Measurements from ENCODE around the gene TMEM233. TPM values are rescaled to one million over a fixed set of nuclear protein-coding genes. Genes with fewer than 3 reads are reported as not detected.

The TMEM233 gene
- total and polyA plus RNA-seq, 10 of the 15 experiments (the other 5 are each of a cell fraction or from before 2014, with no cell fraction given) = not detected

DNA sequence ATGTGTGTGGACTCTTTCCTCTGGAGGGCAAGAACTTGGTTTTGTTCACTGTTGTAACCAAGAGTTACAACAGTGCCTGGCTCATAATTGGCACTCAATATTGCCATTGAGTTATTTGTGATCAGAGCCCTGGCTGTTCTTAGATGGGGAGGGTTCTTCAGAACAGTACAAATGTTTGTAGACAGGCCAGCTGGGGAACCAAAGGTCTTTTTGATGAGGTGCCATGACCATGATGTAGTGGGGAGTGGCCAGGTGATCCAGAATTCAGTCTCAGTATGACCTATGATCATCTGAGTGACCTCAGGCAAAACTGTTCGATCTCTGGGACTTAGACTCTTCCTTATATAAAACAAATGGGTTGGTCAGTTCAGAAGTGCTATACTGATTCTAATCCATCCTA, 71.1 kb downstream of the TMEM233 start:
- ChIA-PET CTCF (interaction anchor here (1.3 to 2.3 kb wide), 4 partner anchors 12 to 17 kb away, joined by 3 to 15 read pairs (median 8); no protein-coding TSS in a partner anchor), POLR2A (interaction anchor here (1.9 kb wide), 1 partner anchor 17 kb away, joined by 12 read pairs; no protein-coding TSS in a partner anchor), RAD21 (ENCODE audit: unreplicated experiment) (interaction anchor here (2.0 kb wide), 1 partner anchor 17 kb away, joined by 15 read pairs; no protein-coding TSS in a partner anchor), SMC1A (ENCODE audit: uncharacterized antibody, unreplicated experiment) (interaction anchor here (0.7 to 0.8 kb wide), 2 partner anchors 9 to 13 kb away, joined by 3 read pairs; no protein-coding TSS in a partner anchor)
- in situ Hi-C loops (cut with MboI) = loop anchor here (25.0 kb wide), 1 partner anchor 1527 kb away; the partner anchor contains the start of gene PEBP1
- no TSS peak for BruUV-seq (replicated peaks)
- ATAC-seq (no peak), FAIRE-seq (no peak), DNase-seq (ENCODE audit: low read depth, low spot score) (no peak)
- Histone ChIP-seq H3K36me3 (ENCODE audit: control insufficient read depth in 2 of 2, insufficient read depth in 2 of 2, low read length in 1 of 2) (no peaks in the 10 kb centered on the region), H3K4me2 (ENCODE audit: control insufficient read depth, insufficient read depth) (no peak overlapping the region), H3K9ac (ENCODE audit: control insufficient read depth, insufficient read depth, low read length) (no peak overlapping the region), H3K79me2 (ENCODE audit: control insufficient read depth, insufficient read depth, low read length) (peaks cover 15% of the 10 kb centered on the region), H2AFZ (ENCODE audit: control insufficient read depth, low read depth, low read length) (no peak overlapping the region), H4K20me1 (ENCODE audit: control insufficient read depth, insufficient read depth) (no peaks in the 10 kb centered on the region), H3K27me3 (replicated peaks in 1 of 2; ENCODE audit: control insufficient read depth in 2 of 2, insufficient read depth in 2 of 2, low read length in 1 of 2) (no peaks in the 10 kb centered on the region), H3K4me3 (no peak overlapping the region), H3K4me1 (ENCODE audit: control insufficient read depth, insufficient read depth, low read length) (peaks cover 21% of the 10 kb centered on the region), H3K27ac (ENCODE audit: control insufficient read depth, insufficient read depth) (no peak overlapping the region), H3K9me3 (replicated peaks; ENCODE audit: control insufficient read depth, insufficient read depth, low read length) (no peaks in the 10 kb centered on the region)
- 91% methylated on average over 1 of the region's 1 CpG for WGBS (ENCODE audit: insufficient coverage, insufficient replicate concordance, low lambda C conversion rate, missing lambda C conversion rate)
- intact Hi-C loops (cut with micrococcal nuclease; ENCODE audit: unreplicated experiment) = loop anchor here (5.0 kb wide), 3 partner anchors 222 to 323 kb away; partner anchors contain the start of gene BICDL1
- TF ChIP-seq ZNF274 (IDR thresholded peaks at IDR 0.05; ENCODE audit: insufficient read depth, insufficient read length) = no peak
- TF ChIP-seq SREBF1 (IDR thresholded peaks at IDR 0.05; ENCODE audit: low read length) = no peak
- TF ChIP-seq RUNX3 (IDR thresholded peaks at IDR 0.05; ENCODE audit: low read length) = no peak
- TF ChIP-seq, protein P1, sequence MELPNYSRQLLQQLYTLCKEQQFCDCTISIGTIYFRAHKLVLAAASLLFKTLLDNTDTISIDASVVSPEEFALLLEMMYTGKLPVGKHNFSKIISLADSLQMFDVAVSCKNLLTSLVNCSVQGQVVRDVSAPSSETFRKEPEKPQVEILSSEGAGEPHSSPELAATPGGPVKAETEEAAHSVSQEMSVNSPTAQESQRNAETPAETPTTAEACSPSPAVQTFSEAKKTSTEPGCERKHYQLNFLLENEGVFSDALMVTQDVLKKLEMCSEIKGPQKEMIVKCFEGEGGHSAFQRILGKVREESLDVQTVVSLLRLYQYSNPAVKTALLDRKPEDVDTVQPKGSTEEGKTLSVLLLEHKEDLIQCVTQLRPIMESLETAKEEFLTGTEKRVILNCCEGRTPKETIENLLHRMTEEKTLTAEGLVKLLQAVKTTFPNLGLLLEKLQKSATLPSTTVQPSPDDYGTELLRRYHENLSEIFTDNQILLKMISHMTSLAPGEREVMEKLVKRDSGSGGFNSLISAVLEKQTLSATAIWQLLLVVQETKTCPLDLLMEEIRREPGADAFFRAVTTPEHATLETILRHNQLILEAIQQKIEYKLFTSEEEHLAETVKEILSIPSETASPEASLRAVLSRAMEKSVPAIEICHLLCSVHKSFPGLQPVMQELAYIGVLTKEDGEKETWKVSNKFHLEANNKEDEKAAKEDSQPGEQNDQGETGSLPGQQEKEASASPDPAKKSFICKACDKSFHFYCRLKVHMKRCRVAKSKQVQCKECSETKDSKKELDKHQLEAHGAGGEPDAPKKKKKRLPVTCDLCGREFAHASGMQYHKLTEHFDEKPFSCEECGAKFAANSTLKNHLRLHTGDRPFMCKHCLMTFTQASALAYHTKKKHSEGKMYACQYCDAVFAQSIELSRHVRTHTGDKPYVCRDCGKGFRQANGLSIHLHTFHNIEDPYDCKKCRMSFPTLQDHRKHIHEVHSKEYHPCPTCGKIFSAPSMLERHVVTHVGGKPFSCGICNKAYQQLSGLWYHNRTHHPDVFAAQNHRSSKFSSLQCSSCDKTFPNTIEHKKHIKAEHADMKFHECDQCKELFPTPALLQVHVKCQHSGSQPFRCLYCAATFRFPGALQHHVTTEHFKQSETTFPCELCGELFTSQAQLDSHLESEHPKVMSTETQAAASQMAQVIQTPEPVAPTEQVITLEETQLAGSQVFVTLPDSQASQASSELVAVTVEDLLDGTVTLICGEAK (IDR thresholded peaks at IDR 0.05; ENCODE audit: borderline replicate concordance) = no peak
- TF ChIP-seq SREBF2 (IDR thresholded peaks at IDR 0.05; ENCODE audit: low read length) = no peak
- TF ChIP-seq SPI1 (IDR thresholded peaks at IDR 0.05; ENCODE audit: borderline replicate concordance, insufficient read depth, low read depth, low read length) = no peak
- no peak for TF ChIP-seq HDGF (IDR thresholded peaks at IDR 0.05)
- TF ChIP-seq, protein P2, sequence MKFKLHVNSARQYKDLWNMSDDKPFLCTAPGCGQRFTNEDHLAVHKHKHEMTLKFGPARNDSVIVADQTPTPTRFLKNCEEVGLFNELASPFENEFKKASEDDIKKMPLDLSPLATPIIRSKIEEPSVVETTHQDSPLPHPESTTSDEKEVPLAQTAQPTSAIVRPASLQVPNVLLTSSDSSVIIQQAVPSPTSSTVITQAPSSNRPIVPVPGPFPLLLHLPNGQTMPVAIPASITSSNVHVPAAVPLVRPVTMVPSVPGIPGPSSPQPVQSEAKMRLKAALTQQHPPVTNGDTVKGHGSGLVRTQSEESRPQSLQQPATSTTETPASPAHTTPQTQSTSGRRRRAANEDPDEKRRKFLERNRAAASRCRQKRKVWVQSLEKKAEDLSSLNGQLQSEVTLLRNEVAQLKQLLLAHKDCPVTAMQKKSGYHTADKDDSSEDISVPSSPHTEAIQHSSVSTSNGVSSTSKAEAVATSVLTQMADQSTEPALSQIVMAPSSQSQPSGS (IDR thresholded peaks at IDR 0.05; ENCODE audit: low read length) = no peak
- TF ChIP-seq, protein P3, sequence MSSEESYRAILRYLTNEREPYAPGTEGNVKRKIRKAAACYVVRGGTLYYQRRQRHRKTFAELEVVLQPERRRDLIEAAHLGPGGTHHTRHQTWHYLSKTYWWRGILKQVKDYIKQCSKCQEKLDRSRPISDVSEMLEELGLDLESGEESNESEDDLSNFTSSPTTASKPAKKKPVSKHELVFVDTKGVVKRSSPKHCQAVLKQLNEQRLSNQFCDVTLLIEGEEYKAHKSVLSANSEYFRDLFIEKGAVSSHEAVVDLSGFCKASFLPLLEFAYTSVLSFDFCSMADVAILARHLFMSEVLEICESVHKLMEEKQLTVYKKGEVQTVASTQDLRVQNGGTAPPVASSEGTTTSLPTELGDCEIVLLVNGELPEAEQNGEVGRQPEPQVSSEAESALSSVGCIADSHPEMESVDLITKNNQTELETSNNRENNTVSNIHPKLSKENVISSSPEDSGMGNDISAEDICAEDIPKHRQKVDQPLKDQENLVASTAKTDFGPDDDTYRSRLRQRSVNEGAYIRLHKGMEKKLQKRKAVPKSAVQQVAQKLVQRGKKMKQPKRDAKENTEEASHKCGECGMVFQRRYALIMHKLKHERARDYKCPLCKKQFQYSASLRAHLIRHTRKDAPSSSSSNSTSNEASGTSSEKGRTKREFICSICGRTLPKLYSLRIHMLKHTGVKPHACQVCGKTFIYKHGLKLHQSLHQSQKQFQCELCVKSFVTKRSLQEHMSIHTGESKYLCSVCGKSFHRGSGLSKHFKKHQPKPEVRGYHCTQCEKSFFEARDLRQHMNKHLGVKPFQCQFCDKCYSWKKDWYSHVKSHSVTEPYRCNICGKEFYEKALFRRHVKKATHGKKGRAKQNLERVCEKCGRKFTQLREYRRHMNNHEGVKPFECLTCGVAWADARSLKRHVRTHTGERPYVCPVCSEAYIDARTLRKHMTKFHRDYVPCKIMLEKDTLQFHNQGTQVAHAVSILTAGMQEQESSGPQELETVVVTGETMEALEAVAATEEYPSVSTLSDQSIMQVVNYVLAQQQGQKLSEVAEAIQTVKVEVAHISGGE (CRISPR knock-in tag; IDR thresholded peaks at IDR 0.05) = no peak
- TF ChIP-seq, protein P4, sequence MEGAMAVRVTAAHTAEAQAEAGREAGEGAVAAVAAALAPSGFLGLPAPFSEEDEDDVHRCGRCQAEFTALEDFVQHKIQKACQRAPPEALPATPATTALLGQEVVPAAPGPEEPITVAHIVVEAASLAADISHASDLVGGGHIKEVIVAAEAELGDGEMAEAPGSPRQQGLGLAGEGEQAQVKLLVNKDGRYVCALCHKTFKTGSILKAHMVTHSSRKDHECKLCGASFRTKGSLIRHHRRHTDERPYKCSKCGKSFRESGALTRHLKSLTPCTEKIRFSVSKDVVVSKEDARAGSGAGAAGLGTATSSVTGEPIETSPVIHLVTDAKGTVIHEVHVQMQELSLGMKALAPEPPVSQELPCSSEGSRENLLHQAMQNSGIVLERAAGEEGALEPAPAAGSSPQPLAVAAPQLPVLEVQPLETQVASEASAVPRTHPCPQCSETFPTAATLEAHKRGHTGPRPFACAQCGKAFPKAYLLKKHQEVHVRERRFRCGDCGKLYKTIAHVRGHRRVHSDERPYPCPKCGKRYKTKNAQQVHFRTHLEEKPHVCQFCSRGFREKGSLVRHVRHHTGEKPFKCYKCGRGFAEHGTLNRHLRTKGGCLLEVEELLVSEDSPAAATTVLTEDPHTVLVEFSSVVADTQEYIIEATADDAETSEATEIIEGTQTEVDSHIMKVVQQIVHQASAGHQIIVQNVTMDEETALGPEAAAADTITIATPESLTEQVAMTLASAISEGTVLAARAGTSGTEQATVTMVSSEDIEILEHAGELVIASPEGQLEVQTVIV (IDR thresholded peaks at IDR 0.05; ENCODE audit: borderline replicate concordance, partially characterized antibody) = no peak
- TF ChIP-seq JUND (IDR thresholded peaks at IDR 0.05; ENCODE audit: low read depth, low read length) = no peak

Data from GM12878 (cell line).